Bronchial epithelial cell (primary cell): Measurements from ENCODE around the gene RCCD1. TPM values are rescaled to one million over a fixed set of nuclear protein-coding genes. Genes with fewer than 3 reads are reported as not detected.

Experiments
- DNase-seq: peaks from one replicate; pipeline ENCODE4 v3.0.0-alpha.2; 2010; ENCODE audit warnings: low read depth
- FAIRE-seq: peaks from 2 replicates; lab custom pipeline; 2011; peaks lifted over from hg19 to GRCh38; lab: Jason Lieb, UNC
- H3K27me3 ChIP-seq: 2 replicates; pipeline ENCODE4 v1.5.1; 2011; ENCODE audit warnings: low read length; ENCODE audit not compliant: control insufficient read depth, insufficient read depth
- H3K36me3 ChIP-seq: 2 replicates; pipeline ENCODE4 v1.5.1; 2011; ENCODE audit warnings: low read length; ENCODE audit not compliant: control insufficient read depth, insufficient read depth
- H3K4me3 ChIP-seq: 2 replicates; pipeline ENCODE4 v1.5.1; 2011; ENCODE audit warnings: mild to moderate bottlenecking, low read depth, low read length, control low read depth
- total RNA-seq: library from RNA; depleted of rRNA; stranded (reverse); fragments of >200 nt; gene quantifications from 2 replicates; pipeline ENCODE4 v1.2.1, GENCODE V29; 2014
- TF ChIP-seq, protein P1 (sequence below): IDR thresholded peaks from 2 replicates; pipeline ENCODE4 v1.5.1; 2011; ENCODE audit warnings: mild to moderate bottlenecking, moderate library complexity, low read length, control low read depth, inconsistent platforms; ENCODE audit not compliant: insufficient read depth, severe bottlenecking

Gene RCCD1
- total RNA-seq, 1 donor from 2014 or later, result 11.6 TPM

GRCh38 chr15:90994059-90994416, 39.4 kb downstream of the RCCD1 start:
- DNase-seq, result no peak

GRCh38 chr15:90994417-90995311, 40.0 kb downstream of the RCCD1 start, which contains the start of gene PRC1:
TSS of gene PRC1 (minus strand) at chr15:90994535. CDS start at chr15:90994417, 118 bp downstream.
- peak; percentile 95 for DNase-seq
- Histone ChIP-seq H3K4me3 (peak within 1 kb of the TSS; percentile 99), H3K36me3 (peaks cover 3% of the 10 kb centered on the region), H3K27me3 (no peaks in the 10 kb centered on the region)
- TF ChIP-seq, protein P1, sequence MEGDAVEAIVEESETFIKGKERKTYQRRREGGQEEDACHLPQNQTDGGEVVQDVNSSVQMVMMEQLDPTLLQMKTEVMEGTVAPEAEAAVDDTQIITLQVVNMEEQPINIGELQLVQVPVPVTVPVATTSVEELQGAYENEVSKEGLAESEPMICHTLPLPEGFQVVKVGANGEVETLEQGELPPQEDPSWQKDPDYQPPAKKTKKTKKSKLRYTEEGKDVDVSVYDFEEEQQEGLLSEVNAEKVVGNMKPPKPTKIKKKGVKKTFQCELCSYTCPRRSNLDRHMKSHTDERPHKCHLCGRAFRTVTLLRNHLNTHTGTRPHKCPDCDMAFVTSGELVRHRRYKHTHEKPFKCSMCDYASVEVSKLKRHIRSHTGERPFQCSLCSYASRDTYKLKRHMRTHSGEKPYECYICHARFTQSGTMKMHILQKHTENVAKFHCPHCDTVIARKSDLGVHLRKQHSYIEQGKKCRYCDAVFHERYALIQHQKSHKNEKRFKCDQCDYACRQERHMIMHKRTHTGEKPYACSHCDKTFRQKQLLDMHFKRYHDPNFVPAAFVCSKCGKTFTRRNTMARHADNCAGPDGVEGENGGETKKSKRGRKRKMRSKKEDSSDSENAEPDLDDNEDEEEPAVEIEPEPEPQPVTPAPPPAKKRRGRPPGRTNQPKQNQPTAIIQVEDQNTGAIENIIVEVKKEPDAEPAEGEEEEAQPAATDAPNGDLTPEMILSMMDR, result no peak
- no peak for FAIRE-seq

More at GRCh38 chr15:90994059-90994416, 39.4 kb downstream of the RCCD1 start:
- TF ChIP-seq, protein P1, result no peak
- H3K36me3 ChIP-seq, result no peaks in the 10 kb centered on the region
- no peaks in the 10 kb centered on the region for H3K27me3 ChIP-seq
- H3K4me3 ChIP-seq, result peak overlapping the region; percentile 99
- no peak for FAIRE-seq

- no peak for FAIRE-seq
These were observed 44.1 kb downstream of the RCCD1 start for GRCh38 chr15:90998737-90999136.

DNA sequence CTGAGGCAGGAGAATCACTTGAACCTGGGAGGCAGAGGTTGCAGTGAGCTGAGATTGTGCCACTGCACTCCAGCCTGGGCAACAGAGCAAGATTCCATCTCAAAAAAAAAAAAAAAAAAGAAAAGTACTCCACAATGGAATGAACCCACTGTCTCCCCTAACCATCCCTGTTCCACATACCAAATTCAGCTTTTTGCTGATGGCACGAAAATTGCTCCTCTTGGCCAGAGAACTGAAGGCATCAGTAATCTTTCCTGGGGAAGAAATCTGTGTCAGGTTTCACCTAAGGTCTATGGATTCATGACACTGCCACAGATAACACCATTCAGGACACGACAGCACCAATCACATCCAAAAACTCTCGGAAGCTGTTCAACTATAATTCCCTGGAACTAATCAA, 46.5 kb downstream of the RCCD1 start:
- Histone ChIP-seq H3K27me3 (no peaks in the 10 kb centered on the region), H3K36me3 (peaks cover 26% of the 10 kb centered on the region), H3K4me3 (no peak overlapping the region)
- no peak for FAIRE-seq
- no peak for DNase-seq
- TF ChIP-seq, protein P1, result no peak

More at GRCh38 chr15:90998737-90999136, 44.1 kb downstream of the RCCD1 start:
- no peak overlapping the region for H3K4me3 ChIP-seq
- H3K36me3 ChIP-seq, result peaks cover 13% of the 10 kb centered on the region
- no peaks in the 10 kb centered on the region for H3K27me3 ChIP-seq
- TF ChIP-seq, protein P1, result no peak
- DNase-seq, result no peak

DNA sequence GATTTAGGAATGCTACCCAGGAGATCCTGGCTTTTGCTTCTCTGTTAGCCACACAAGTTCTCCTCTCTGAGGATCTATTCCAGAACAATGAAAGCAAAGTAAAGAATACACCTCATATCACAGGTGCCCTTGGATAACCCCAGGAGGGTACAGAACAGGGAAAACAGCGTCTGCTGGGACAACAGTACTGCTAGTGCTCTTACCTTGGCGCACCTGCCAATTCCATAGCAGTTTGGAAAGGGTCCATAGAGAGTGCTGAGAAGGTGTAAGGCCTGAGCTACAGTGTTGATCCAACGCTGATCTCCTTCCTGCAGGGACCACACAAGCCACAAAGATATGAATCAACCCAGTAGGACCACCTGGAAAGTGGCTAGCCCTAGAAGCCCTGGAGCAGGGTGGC, 52.6 kb downstream of the RCCD1 start:
- DNase-seq (no peak), FAIRE-seq (peak; percentile 28)
- peaks cover 33% of the 10 kb centered on the region for H3K36me3 ChIP-seq

More for the DNA sequence above, 52.6 kb downstream of the RCCD1 start:
- TF ChIP-seq, protein P1, result no peak
- Histone ChIP-seq H3K4me3 (no peak overlapping the region), H3K27me3 (no peaks in the 10 kb centered on the region)

Other genes starting within 250 kb of the RCCD1 start
- 0.26 TPM in 2 replicates for gene BLM, start 237.5 kb upstream of the RCCD1 start, total RNA-seq
- 32.1 and 49.9 TPM in 2 replicates for gene FURIN, start 86.3 kb upstream of the RCCD1 start, total RNA-seq
- gene FES, start 70.4 kb upstream of the RCCD1 start, total RNA-seq, result 2.6 and 3.2 TPM in 2 replicates
- 8.4 and 12.3 TPM in 2 replicates for gene MAN2A2, start 51.6 kb upstream of the RCCD1 start, total RNA-seq
- 28.5 and 37.6 TPM in 2 replicates for gene HDDC3, start 22.3 kb upstream of the RCCD1 start, total RNA-seq
- 64.8 and 105 TPM in 2 replicates for gene UNC45A, start 19.6 kb upstream of the RCCD1 start, total RNA-seq
- 6.1 and 14.8 TPM in 2 replicates for gene PRC1, start 39.7 kb downstream of the RCCD1 start, total RNA-seq
- gene VPS33B, start 67.7 kb downstream of the RCCD1 start, total RNA-seq, result 10.5 and 12.2 TPM in 2 replicates
- gene SV2B, start 145.4 kb downstream of the RCCD1 start, total RNA-seq, result 0.26 and 0.38 TPM in 2 replicates